GM12874 (cell line): ENCODE data around the gene DAG1.

ENCODE experiments used
- CTCF ChIP-seq: IDR thresholded peaks from 2 replicates; pipeline ENCODE4 v1.5.1; 2011; ENCODE audit warnings: low read depth, mild to moderate bottlenecking, control low read depth, low read length, moderate library complexity; ENCODE audit not compliant: insufficient read depth

DAG1 gene

GRCh38 chr3:49461443-49462171 lies 8.5 kb upstream of the DAG1 start:
- TF ChIP-seq CTCF = no peak

GRCh38 chr3:49462222-49462621 lies 7.8 kb upstream of the DAG1 start:
- TF ChIP-seq CTCF = no peak

DNA sequence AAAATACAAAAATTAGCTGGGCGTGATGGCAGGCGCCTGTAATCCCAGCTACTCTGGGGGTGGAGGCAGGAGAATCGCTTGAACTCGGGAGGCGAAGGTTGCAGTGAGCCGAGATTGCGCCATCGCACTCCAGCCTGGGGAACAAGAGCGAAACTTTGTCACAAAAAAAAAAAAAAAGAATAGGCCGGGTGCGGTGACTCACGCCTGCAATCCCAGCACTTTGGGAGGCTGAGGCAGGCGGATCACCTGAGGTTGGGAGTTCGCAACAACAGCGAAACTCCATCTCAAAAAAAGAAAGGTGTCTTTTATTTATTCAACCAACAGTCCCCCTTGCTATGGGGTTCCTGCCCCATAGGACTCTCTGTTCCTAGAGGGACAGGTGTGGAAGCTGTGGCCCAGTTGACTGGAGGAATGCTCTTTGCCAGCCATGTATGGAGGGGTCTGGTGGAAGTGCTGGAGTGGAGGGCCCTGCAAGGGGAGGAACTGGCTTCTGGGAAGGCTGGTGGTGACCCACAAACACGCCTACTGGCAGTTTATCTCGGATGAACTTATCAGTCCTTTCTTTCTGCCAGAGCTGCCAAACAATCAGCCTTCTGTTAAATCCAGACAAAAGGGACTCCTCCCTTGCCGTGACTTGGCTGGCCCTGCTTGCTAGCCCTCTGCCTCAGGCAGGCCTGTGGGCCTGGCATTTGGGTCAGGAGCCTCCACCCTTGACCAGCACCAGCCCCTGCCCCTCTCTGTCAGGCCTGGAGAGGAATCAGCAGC lies 4.6 kb upstream of the DAG1 start:
- TF ChIP-seq CTCF = no peak

- TF ChIP-seq CTCF = no peak
Measured at GRCh38 chr3:49466085-49466484, 4.0 kb upstream of the DAG1 start.

- no peak for TF ChIP-seq CTCF
Measured at GRCh38 chr3:49469037-49469935, 781 bp upstream of the DAG1 start.

DNA sequence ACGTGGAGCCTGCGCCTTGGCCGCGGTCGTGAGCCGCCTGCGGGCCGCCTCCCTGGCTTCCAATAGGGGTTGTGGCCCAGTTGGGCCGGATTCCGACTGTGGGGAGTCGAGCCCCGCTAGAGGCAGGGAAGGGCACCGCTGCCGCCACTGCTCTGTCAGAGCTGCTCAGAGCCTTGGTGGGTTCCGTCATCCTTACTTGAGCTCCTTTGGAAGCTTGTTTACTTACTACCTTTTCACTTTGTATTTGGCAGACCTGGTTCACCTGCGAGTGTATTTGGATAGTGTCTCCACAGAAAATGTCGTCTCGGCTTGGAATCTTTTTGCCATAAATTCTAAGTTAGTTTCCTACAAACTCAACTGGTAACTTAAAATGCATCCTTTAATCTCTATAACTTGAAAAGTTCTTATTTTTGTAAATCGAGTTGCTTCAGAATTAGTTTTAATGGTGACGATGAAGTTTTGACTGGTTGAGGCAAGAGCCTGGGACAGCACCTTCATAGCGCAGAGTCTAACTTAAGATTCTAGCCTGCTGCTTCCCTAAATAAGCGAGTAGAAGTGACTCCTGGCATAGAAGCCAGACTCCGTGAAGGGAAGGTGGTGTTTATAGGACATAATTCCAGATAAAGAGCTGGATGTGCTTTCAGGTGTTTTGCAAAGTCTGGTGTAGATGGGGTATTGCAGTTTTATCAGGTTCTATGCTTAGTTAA lies 800 bp downstream of the DAG1 start:
- 0 out of 2 replicates have a peak, but pooled peaks have one; percentile 7 for TF ChIP-seq CTCF
